SK-N-SH treated with all-trans-retinoic acid at 6 μM for 48 hours (cell line): ENCODE measurements around the gene DENND5A.

Source experiments
- BACH2 ChIP-seq: fragments of 250-450 bp; sonication (Bioruptor Pico); IDR thresholded peaks from 2 replicates; pipeline ENCODE4 v1.9.0; 2021; ENCODE audit warnings: mild to moderate bottlenecking, borderline replicate concordance
- GLIS3 ChIP-seq: fragments of 250-450 bp; sonication (Bioruptor Pico); IDR thresholded peaks from 2 replicates; pipeline ENCODE4 v1.5.0; 2020; ENCODE audit warnings: mild to moderate bottlenecking, moderate library complexity
- PPARA ChIP-seq: fragments of 250-450 bp; sonication (Bioruptor Pico); IDR thresholded peaks from 2 replicates; pipeline ENCODE4 v1.5.0; 2020; ENCODE audit warnings: mild to moderate bottlenecking, borderline replicate concordance
- ZFP3 ChIP-seq: fragments of 250-450 bp; sonication (Bioruptor Pico); IDR thresholded peaks from 2 replicates; pipeline ENCODE4 v1.5.0; 2020; ENCODE audit warnings: mild to moderate bottlenecking, moderate library complexity
- ZNF565 ChIP-seq: fragments of 450-650 bp; formaldehyde crosslinking; conservative IDR thresholded peaks from 2 replicates; pipeline ENCODE4 v1.5.0; 2020; ENCODE audit warnings: low read depth, mild to moderate bottlenecking, moderate library complexity
- ZNF70 ChIP-seq: fragments of 450-650 bp; formaldehyde crosslinking; IDR thresholded peaks from 2 replicates; pipeline ENCODE4 v1.5.0; 2020; ENCODE audit warnings: mild to moderate bottlenecking, moderate library complexity
- ZNF8 ChIP-seq: fragments of 450-650 bp; formaldehyde crosslinking; IDR thresholded peaks from 2 replicates; pipeline ENCODE4 v1.5.0; 2020; ENCODE audit warnings: mild to moderate bottlenecking, moderate library complexity
- TF ChIP-seq, protein P1 (sequence below): fragments of 250-450 bp; sonication (Bioruptor Pico); IDR thresholded peaks from 2 replicates; pipeline ENCODE4 v1.8.0; 2020; ENCODE audit warnings: mild to moderate bottlenecking, moderate library complexity, borderline replicate concordance
- TF ChIP-seq, protein P2 (sequence below): fragments of 250-450 bp; sonication (Bioruptor Pico); IDR thresholded peaks from 2 replicates; pipeline ENCODE4 v1.5.1; 2020; ENCODE audit warnings: low read depth, mild to moderate bottlenecking, moderate library complexity

DNA sequence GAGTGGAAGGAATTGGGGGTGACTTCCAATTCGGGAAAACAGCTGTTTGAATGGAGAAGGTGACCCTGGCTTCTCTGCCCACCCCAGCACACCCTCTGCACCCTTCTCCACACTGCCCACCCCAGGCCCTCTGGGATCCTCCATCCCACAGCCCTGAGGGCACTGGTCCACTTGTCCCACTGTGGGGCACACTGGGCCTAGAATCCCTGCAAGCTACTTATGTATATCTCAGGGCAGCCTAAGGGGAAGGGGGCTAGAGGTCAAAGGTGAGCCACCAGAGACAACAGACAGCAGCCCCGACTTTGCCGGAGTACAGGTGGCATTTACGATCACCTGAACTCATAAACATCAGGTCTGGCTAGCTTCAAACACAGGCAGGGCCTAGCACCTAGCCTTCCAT, 173.1 kb downstream of the DENND5A start:
- TF ChIP-seq ZFP3 (CRISPR knock-in tag) (no peak), BACH2 (CRISPR knock-in tag) (no peak), PPARA (CRISPR knock-in tag) (no peak), ZNF70 (CRISPR knock-in tag) (no peak), ZNF8 (CRISPR knock-in tag) (no peak), ZNF565 (CRISPR knock-in tag) (no peak), GLIS3 (CRISPR knock-in tag) (no peak)
- TF ChIP-seq, protein P1, sequence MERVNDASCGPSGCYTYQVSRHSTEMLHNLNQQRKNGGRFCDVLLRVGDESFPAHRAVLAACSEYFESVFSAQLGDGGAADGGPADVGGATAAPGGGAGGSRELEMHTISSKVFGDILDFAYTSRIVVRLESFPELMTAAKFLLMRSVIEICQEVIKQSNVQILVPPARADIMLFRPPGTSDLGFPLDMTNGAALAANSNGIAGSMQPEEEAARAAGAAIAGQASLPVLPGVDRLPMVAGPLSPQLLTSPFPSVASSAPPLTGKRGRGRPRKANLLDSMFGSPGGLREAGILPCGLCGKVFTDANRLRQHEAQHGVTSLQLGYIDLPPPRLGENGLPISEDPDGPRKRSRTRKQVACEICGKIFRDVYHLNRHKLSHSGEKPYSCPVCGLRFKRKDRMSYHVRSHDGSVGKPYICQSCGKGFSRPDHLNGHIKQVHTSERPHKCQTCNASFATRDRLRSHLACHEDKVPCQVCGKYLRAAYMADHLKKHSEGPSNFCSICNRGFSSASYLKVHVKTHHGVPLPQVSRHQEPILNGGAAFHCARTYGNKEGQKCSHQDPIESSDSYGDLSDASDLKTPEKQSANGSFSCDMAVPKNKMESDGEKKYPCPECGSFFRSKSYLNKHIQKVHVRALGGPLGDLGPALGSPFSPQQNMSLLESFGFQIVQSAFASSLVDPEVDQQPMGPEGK, result no peak
- TF ChIP-seq, protein P2, sequence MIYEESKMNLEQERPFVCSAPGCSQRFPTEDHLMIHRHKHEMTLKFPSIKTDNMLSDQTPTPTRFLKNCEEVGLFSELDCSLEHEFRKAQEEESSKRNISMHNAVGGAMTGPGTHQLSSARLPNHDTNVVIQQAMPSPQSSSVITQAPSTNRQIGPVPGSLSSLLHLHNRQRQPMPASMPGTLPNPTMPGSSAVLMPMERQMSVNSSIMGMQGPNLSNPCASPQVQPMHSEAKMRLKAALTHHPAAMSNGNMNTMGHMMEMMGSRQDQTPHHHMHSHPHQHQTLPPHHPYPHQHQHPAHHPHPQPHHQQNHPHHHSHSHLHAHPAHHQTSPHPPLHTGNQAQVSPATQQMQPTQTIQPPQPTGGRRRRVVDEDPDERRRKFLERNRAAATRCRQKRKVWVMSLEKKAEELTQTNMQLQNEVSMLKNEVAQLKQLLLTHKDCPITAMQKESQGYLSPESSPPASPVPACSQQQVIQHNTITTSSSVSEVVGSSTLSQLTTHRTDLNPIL (CRISPR knock-in tag), result no peak
